ENCODE results near the gene SF3A1.

The SF3A1 gene

DNA sequence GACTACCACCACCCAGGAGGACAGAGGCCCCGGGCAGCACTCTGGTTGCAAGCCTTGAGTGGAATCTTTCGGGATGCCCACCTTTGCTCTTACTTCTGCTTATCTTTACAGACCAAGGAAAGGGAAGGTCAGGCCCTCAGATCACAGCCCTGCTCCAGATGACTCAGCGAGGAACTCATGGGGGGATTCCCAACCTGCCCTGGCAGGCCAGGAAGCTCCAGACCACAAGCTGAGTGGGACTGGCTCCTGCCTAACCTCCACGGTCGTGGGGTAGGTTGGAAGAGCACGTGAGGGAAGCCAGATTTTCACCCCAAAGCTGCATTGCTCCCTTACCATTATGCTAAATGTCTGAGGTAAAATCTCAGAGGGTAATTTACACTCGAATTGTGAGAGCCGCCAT, 41.8 kb downstream of the SF3A1 start:
- CTCF ChIA-PET: interaction anchor here (0.6 to 1.1 kb wide), 2 partner anchors 23 to 27 kb away, joined by 3 read pairs; no protein-coding TSS in a partner anchor
- POLR2A ChIA-PET: interaction anchor here (1.5 to 1.6 kb wide), 2 partner anchors 12 to 42 kb away, joined by 4 to 6 read pairs; partner anchors contain the start of genes CCDC157, SF3A1 and TBC1D10A
- TF ChIP-seq SUZ12 (IDR thresholded peaks at IDR 0.05) (no peak), BHLHE40 (IDR thresholded peaks at IDR 0.05; ENCODE audit: borderline replicate concordance) (no peak), CTBP1 (IDR thresholded peaks at IDR 0.05; ENCODE audit: borderline replicate concordance) (no peak), ELF4 (IDR thresholded peaks at IDR 0.05) (no peak), ZNF384 (IDR thresholded peaks at IDR 0.05) (no peak), L3MBTL2 (conservative IDR thresholded peaks at IDR 0.05) (no peak), FOXM1 (IDR thresholded peaks at IDR 0.05; ENCODE audit: borderline replicate concordance) (no peak), FOXK2 (IDR thresholded peaks at IDR 0.05) (no peak), NFRKB (IDR thresholded peaks at IDR 0.05) (no peak), LEF1 (IDR thresholded peaks at IDR 0.05; ENCODE audit: borderline replicate concordance) (no peak), SP1 (IDR thresholded peaks at IDR 0.05) (no peak), ARNT (IDR thresholded peaks at IDR 0.05) (no peak), FOXA1 (IDR thresholded peaks at IDR 0.05) (no peak), TARDBP (IDR thresholded peaks at IDR 0.05) (no peak)
- TF ChIP-seq, protein P1, sequence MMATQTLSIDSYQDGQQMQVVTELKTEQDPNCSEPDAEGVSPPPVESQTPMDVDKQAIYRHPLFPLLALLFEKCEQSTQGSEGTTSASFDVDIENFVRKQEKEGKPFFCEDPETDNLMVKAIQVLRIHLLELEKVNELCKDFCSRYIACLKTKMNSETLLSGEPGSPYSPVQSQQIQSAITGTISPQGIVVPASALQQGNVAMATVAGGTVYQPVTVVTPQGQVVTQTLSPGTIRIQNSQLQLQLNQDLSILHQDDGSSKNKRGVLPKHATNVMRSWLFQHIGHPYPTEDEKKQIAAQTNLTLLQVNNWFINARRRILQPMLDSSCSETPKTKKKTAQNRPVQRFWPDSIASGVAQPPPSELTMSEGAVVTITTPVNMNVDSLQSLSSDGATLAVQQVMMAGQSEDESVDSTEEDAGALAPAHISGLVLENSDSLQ (IDR thresholded peaks at IDR 0.05): no peak
- DNase-seq (ENCODE audit: extremely low spot score): no peak

GRCh38 chr22:30313527-30314363, 42.9 kb downstream of the SF3A1 start:
- CTCF ChIA-PET: no interaction called here
- TF ChIP-seq ELF4 (IDR thresholded peaks at IDR 0.05): no peak
- TF ChIP-seq CTBP1 (IDR thresholded peaks at IDR 0.05; ENCODE audit: borderline replicate concordance): no peak
- TF ChIP-seq, protein P1 (IDR thresholded peaks at IDR 0.05): no peak
- TF ChIP-seq BHLHE40 (IDR thresholded peaks at IDR 0.05; ENCODE audit: borderline replicate concordance): no peak
- TF ChIP-seq ARNT (IDR thresholded peaks at IDR 0.05): no peak
- no peak for TF ChIP-seq L3MBTL2 (conservative IDR thresholded peaks at IDR 0.05)
- TF ChIP-seq LEF1 (IDR thresholded peaks at IDR 0.05; ENCODE audit: borderline replicate concordance): no peak
- no peak for TF ChIP-seq TARDBP (IDR thresholded peaks at IDR 0.05)
- TF ChIP-seq SUZ12 (IDR thresholded peaks at IDR 0.05): no peak
- TF ChIP-seq SP1 (IDR thresholded peaks at IDR 0.05): no peak
- no peak for TF ChIP-seq FOXM1 (IDR thresholded peaks at IDR 0.05; ENCODE audit: borderline replicate concordance)
- TF ChIP-seq FOXK2 (IDR thresholded peaks at IDR 0.05): no peak
- no peak for TF ChIP-seq HDGF (IDR thresholded peaks at IDR 0.05; ENCODE audit: borderline replicate concordance)
- no peak for TF ChIP-seq FOXA1 (IDR thresholded peaks at IDR 0.05)
- TF ChIP-seq NFRKB (IDR thresholded peaks at IDR 0.05): no peak
- no peak for TF ChIP-seq ZNF384 (IDR thresholded peaks at IDR 0.05)
- POLR2A ChIA-PET: interaction anchor here (0.6 to 1.5 kb wide), 3 partner anchors 13 to 1491 kb away, joined by 3 to 4 read pairs (median 4); partner anchors contain the start of genes CCDC157, SF3A1 and TBC1D10A
- no peak for DNase-seq (ENCODE audit: extremely low spot score)

DNA sequence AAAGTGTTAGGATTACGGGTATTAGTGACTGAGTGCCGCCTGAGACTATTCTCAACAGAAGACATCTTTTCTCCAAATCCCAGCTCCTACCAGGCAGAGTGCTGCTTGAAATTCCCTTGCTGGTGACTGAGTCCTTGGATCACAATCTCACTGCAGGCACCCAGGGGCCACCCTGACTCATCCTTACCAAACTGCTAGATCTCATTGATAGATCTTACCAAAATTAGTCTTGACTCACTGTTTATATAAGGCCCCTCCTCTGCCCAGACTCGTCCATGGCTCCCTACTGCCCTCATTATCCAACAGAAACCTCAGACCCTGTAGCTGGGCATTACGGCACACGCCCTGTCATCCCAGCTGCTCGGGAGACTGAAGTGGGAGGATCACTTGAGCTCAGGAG, 44.6 kb downstream of the SF3A1 start:
- no peak for DNase-seq (ENCODE audit: extremely low spot score)
- ChIA-PET CTCF (interaction anchor here (1.0 kb wide), 1 partner anchor 9 kb away, joined by 3 read pairs; no protein-coding TSS in a partner anchor), POLR2A (no interaction called here)
- TF ChIP-seq CTBP1 (IDR thresholded peaks at IDR 0.05; ENCODE audit: borderline replicate concordance) (no peak), FOXM1 (IDR thresholded peaks at IDR 0.05; ENCODE audit: borderline replicate concordance) (no peak), LEF1 (IDR thresholded peaks at IDR 0.05; ENCODE audit: borderline replicate concordance) (no peak), SUZ12 (IDR thresholded peaks at IDR 0.05) (no peak), FOXA1 (IDR thresholded peaks at IDR 0.05) (no peak), NFRKB (IDR thresholded peaks at IDR 0.05) (no peak), ELF4 (IDR thresholded peaks at IDR 0.05) (no peak), ARNT (IDR thresholded peaks at IDR 0.05) (no peak), TARDBP (IDR thresholded peaks at IDR 0.05) (no peak), HDGF (IDR thresholded peaks at IDR 0.05; ENCODE audit: borderline replicate concordance) (no peak), L3MBTL2 (conservative IDR thresholded peaks at IDR 0.05) (no peak), BHLHE40 (IDR thresholded peaks at IDR 0.05; ENCODE audit: borderline replicate concordance) (no peak), SP1 (IDR thresholded peaks at IDR 0.05) (no peak), FOXK2 (IDR thresholded peaks at IDR 0.05) (no peak), ZNF384 (IDR thresholded peaks at IDR 0.05) (no peak)
- TF ChIP-seq, protein P1 (IDR thresholded peaks at IDR 0.05): no peak

DNA sequence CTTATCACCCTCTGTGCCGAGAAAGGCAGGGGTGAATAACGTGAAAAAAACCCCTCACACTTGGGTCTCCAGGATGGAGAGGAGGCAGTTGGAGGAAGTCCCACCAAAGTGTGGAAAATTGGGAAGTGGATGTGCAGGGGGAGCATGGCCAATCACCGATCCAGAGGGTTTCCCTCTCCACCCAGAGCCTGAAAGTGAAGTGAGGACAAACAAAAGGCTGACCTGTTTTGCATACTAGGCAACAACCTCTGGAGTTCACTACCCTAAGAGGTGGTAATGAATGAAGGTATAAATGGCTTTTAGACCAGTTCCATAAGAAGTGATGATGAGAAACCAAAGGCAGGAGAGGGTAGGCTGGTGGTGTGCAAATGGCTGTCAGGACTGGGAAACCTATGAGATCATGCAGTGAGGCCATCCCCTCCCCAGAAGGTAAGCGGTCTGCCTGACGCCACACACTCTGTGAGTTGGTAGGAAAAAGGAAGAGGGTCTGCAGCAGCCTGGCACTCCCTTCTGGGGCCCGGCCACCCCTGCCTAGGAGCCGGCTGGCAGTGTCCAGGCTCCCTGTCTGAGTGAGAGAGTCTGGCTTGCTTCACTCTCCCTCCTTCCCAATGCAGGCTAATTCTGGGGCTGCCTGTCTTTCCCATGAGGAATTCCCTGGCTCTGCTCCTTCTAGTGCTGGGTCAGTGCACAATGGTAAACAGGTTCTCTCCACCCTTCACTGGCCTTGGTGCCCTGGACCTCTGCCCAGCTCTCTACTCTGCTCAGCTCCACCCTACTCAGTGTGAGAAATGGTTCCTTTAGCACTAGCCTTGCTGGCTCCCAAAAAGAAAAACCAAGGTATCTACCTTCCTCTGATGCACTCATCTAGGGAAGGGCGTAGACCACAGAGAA, 45.6 kb downstream of the SF3A1 start:
- ChIA-PET CTCF (interaction anchor here (1.0 kb wide), 1 partner anchor 10 kb away, joined by 3 read pairs; no protein-coding TSS in a partner anchor), POLR2A (interaction anchor here (1.1 kb wide), 1 partner anchor 23 kb away, joined by 3 read pairs; no protein-coding TSS in a partner anchor)
- TF ChIP-seq SP1 (IDR thresholded peaks at IDR 0.05) (no peak), HDGF (IDR thresholded peaks at IDR 0.05; ENCODE audit: borderline replicate concordance) (no peak)
- TF ChIP-seq, protein P1 (IDR thresholded peaks at IDR 0.05): no peak
- DNase-seq (ENCODE audit: extremely low spot score): no peak
